ENCODE data around the gene SIPA1L3. TPM values are rescaled to one million over a fixed set of nuclear protein-coding genes. Genes with fewer than 3 reads are reported as not detected.

The SIPA1L3 gene
- total and polyA plus RNA-seq, 9 of the 15 experiments (the other 6 are each of a cell fraction or from before 2014, with no cell fraction given) = 0.01 to 6.1 (median 2.5) TPM

DNA sequence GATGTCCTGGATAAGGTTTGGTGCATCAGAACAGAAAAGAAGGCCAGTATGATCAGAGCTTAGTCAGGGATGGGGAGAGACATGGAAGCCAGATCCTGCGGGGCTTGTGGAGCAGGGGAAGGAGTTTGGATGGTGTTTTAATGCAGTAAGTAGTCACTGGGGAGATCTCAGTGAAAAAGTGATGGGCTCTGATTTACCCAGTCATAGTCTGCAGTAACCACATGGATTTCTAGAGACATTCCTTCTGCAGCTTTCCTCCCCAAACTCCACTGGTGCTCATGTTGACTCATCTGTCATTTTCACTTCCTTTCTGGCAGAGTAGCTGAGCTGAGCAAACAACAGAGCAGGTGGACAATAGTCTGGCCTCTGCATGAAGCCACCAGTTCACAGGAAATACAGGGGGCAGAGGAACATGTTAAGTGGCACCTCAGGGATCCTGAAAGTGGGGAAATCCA is 172.9 kb downstream of the SIPA1L3 start:
- H3K27me3 ChIP-seq (ENCODE audit: control insufficient read depth in 2 of 2, insufficient read depth in 2 of 2, low read length in 2 of 2) = no peaks in the 10 kb centered on the region
- ATAC-seq = no peak
- no peaks in the 10 kb centered on the region for H3K9me3 ChIP-seq (replicated peaks; ENCODE audit: control insufficient read depth, insufficient read depth, low read depth, low read length)
- no peaks in the 10 kb centered on the region for H3K4me1 ChIP-seq (replicated peaks in 1 of 2; ENCODE audit: control insufficient read depth in 2 of 2, insufficient read depth in 2 of 2, low read length in 2 of 2)
- intact Hi-C loops (cut with micrococcal nuclease) = no loop called here
- 9% methylated on average over 1 of the region's 1 CpG for WGBS (ENCODE audit: insufficient coverage, low coverage, missing lambda C conversion rate)
- DNase-seq (ENCODE audit: extremely low read depth in 1 of 4, low spot score in 3 of 4) = no peak
- no peaks in the 10 kb centered on the region for H3K9me1 ChIP-seq (ENCODE audit: control insufficient read depth, insufficient read depth, low read length)
- no peak for FAIRE-seq
- ChIA-PET POLR2A (interaction anchor here (0.5 to 1.2 kb wide), 5 partner anchors 10 to 1925 kb away, joined by 3 to 5 read pairs (median 4); no protein-coding TSS in a partner anchor), CTCF (ENCODE audit: low intra/inter-chr PET ratio) (no interaction called here)
- TF ChIP-seq FOXA3 (CRISPR knock-in tag; conservative IDR thresholded peaks at IDR 0.05 in 1 of 2, IDR thresholded peaks at IDR 0.05 in 1 of 2) (peak in 1 of 2 experiments; percentile 20; a peak in 1 of 4 replicates), ESRRA (IDR thresholded peaks at IDR 0.05; ENCODE audit: borderline replicate concordance, low read depth) (no peak), BCOR (IDR thresholded peaks at IDR 0.05) (no peak), IRF2 (CRISPR knock-in tag; IDR thresholded peaks at IDR 0.05) (no peak)
- no peaks in the 10 kb centered on the region for H3K79me2 ChIP-seq (ENCODE audit: control insufficient read depth, insufficient read depth, low read length)
- no peak overlapping the region for H3K4me3 ChIP-seq
- no peaks in the 10 kb centered on the region for H3K36me3 ChIP-seq (ENCODE audit: control insufficient read depth, insufficient read depth, low read length)
- no peak overlapping the region for H3K27ac ChIP-seq (ENCODE audit: extremely low read depth, low read depth, low read length)
- H3K4me2 ChIP-seq (ENCODE audit: insufficient read depth, low read length) = no peak overlapping the region
- no peaks in the 10 kb centered on the region; the same call in 1 of the 2 replicates for H4K20me1 ChIP-seq (replicated peaks; ENCODE audit: control insufficient read depth, insufficient read depth, low read length)
- in situ Hi-C loops (cut with MboI) = no loop called here
- BruUV-seq (replicated peaks) = no TSS peak
- no peak overlapping the region for H2AFZ ChIP-seq (ENCODE audit: low read depth, low read length)
- no peak overlapping the region for H3K9ac ChIP-seq (ENCODE audit: insufficient read depth in 1 of 2, low read depth in 2 of 2, low read length in 2 of 2)

- Histone ChIP-seq H3K27me3 (ENCODE audit: control insufficient read depth in 2 of 2, insufficient read depth in 2 of 2, low read length in 2 of 2) (no peaks in the 10 kb centered on the region), H3K27ac (ENCODE audit: extremely low read depth, low read depth, low read length) (no peak overlapping the region), H2AFZ (ENCODE audit: low read depth, low read length) (no peak overlapping the region), H3K4me3 (no peak overlapping the region), H4K20me1 (replicated peaks; ENCODE audit: control insufficient read depth, insufficient read depth, low read length) (no peaks in the 10 kb centered on the region; the same call in 1 of the 2 replicates), H3K79me2 (ENCODE audit: control insufficient read depth, insufficient read depth, low read length) (no peaks in the 10 kb centered on the region), H3K9me1 (ENCODE audit: control insufficient read depth, insufficient read depth, low read length) (no peaks in the 10 kb centered on the region), H3K4me1 (replicated peaks in 1 of 2; ENCODE audit: control insufficient read depth in 2 of 2, insufficient read depth in 2 of 2, low read length in 2 of 2) (no peaks in the 10 kb centered on the region), H3K9me3 (replicated peaks; ENCODE audit: control insufficient read depth, insufficient read depth, low read depth, low read length) (no peaks in the 10 kb centered on the region), H3K4me2 (ENCODE audit: insufficient read depth, low read length) (no peak overlapping the region), H3K9ac (ENCODE audit: insufficient read depth in 1 of 2, low read depth in 2 of 2, low read length in 2 of 2) (no peak overlapping the region; a peak in 1 of 4 replicates), H3K36me3 (ENCODE audit: control insufficient read depth, insufficient read depth, low read length) (no peaks in the 10 kb centered on the region)
- FAIRE-seq (no peak), DNase-seq (ENCODE audit: extremely low read depth in 1 of 4, low spot score in 3 of 4) (no peak), ATAC-seq (no peak)
- ChIA-PET CTCF (ENCODE audit: low intra/inter-chr PET ratio) (no interaction called here), POLR2A (interaction anchor here (0.6 kb wide), 2 partner anchors 169 to 230 kb away, joined by 3 to 4 read pairs; no protein-coding TSS in a partner anchor)
- no TSS peak for BruUV-seq (replicated peaks)
- 88% methylated on average over 37 of the region's 51 CpGs for whole genome bisulfite sequencing (ENCODE audit: insufficient coverage, low coverage, missing lambda C conversion rate)
- in situ Hi-C loops (cut with MboI) = no loop called here
- intact Hi-C loops (cut with micrococcal nuclease) = no loop called here
- TF ChIP-seq FOSL1 (tag; conservative IDR thresholded peaks at IDR 0.05) (no peak), GTF2F1 (IDR thresholded peaks at IDR 0.05; ENCODE audit: low read depth, low read length) (no peak), VEZF1 (CRISPR knock-in tag; IDR thresholded peaks at IDR 0.05) (no peak), ARID1B (IDR thresholded peaks at IDR 0.05) (no peak), LEF1 (IDR thresholded peaks at IDR 0.05) (no peak)
- TF ChIP-seq, protein P1, sequence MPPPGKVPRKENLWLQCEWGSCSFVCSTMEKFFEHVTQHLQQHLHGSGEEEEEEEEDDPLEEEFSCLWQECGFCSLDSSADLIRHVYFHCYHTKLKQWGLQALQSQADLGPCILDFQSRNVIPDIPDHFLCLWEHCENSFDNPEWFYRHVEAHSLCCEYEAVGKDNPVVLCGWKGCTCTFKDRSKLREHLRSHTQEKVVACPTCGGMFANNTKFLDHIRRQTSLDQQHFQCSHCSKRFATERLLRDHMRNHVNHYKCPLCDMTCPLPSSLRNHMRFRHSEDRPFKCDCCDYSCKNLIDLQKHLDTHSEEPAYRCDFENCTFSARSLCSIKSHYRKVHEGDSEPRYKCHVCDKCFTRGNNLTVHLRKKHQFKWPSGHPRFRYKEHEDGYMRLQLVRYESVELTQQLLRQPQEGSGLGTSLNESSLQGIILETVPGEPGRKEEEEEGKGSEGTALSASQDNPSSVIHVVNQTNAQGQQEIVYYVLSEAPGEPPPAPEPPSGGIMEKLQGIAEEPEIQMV (tag; conservative IDR thresholded peaks at IDR 0.05; ENCODE audit: low read depth) = no peak
These were observed 174.7 kb downstream of the SIPA1L3 start for GRCh38 chr19:38081547-38082255.

Measured in K562 (cell line).